ENCODE data around the gene FCER2. TPM values are rescaled to one million over a fixed set of nuclear protein-coding genes. Genes with fewer than 3 reads are reported as not detected.

Gene FCER2
- polyA plus RNA-seq, 2 donors, result 0.02 TPM; not detected in 1

DNA sequence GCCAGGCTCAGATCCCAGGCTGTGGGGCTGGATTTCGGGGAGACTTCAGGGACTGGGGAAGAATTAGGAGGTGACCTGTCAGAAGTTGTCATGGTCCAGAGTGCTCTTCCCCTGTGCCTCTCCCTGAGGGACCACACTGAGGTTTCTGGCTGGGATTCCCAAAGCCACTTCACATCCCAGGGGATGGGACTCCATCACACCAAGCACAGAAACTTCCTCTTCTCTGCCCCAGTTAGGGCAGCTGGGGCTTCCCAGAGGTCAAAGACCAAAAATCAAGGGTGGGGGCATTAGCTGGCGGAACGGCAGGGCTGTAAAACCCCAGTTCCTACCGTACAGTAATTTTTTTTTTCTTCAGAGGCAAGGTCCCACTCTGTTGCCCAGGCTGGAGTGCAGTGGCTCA lies 7.4 kb downstream of the FCER2 start:
- 34 to 61% methylated on average over 4 of the region's 4 CpGs for WGBS, 2 donors

DNA sequence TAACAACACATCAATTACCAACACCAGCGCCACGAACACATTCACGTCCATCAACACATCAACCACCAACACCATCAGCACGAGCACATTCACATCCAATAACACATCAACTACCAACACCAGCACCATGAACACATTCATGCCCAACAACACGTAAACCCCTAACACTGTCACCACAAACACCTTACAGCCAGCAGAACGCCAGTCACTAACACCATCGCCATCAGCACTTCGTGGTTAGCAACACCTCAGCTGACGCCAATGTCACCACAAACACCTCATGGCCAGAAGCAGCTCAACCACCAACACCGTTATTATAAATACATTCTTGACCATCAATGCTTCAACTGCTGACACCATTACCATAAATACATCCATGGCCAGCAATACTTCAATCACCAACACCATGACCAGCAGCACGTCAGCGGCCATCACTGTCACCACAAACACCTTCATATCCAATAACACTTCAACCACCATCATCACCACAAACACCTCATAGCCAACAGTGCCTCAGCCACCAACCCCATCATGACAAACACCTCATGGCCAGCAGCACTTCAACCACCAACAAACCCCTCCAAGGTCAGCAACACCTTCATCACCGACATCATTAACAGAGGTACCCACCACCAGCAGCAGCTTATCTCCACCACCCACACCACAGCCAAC lies 9.4 kb downstream of the FCER2 start:
- Histone ChIP-seq H3K27ac (ENCODE audit: low read depth in 2 of 2, low read length in 1 of 2) (no peak overlapping the region), H3K27me3 (ENCODE audit: control insufficient read depth in 1 of 2, insufficient read depth in 2 of 2, low read length in 2 of 2) (peaks cover 0 to 3% of the 10 kb centered on the region in 2 donors), H3K4me1 (ENCODE audit: control insufficient read depth in 2 of 2, insufficient read depth in 2 of 2, low read length in 1 of 2) (no peaks in the 10 kb centered on the region), H3K9me3 (ENCODE audit: control insufficient read depth in 2 of 2, insufficient read depth in 1 of 2, low read depth in 1 of 2, low read length in 1 of 2) (peaks cover 0 to 4% of the 10 kb centered on the region in 2 donors), H3K4me3 (ENCODE audit: low read depth in 1 of 2, low read length in 2 of 2) (no peak overlapping the region), H3K36me3 (ENCODE audit: control insufficient read depth in 2 of 2, insufficient read depth in 2 of 2, low read length in 1 of 2) (no peaks in the 10 kb centered on the region)
- WGBS, 2 donors, result 68 to 69% methylated on average over 13 of the region's 13 CpGs

More for the DNA sequence above, 7.4 kb downstream of the FCER2 start:
- Histone ChIP-seq H3K27ac (ENCODE audit: low read depth in 2 of 2, low read length in 1 of 2) (no peak overlapping the region), H3K4me3 (ENCODE audit: low read depth in 1 of 2, low read length in 2 of 2) (no peak overlapping the region), H3K36me3 (ENCODE audit: control insufficient read depth in 2 of 2, insufficient read depth in 2 of 2, low read length in 1 of 2) (no peaks in the 10 kb centered on the region), H3K4me1 (ENCODE audit: control insufficient read depth in 2 of 2, insufficient read depth in 2 of 2, low read length in 1 of 2) (no peaks in the 10 kb centered on the region), H3K9me3 (ENCODE audit: control insufficient read depth in 2 of 2, insufficient read depth in 1 of 2, low read depth in 1 of 2, low read length in 1 of 2) (peaks cover 0 to 4% of the 10 kb centered on the region in 2 donors), H3K27me3 (ENCODE audit: control insufficient read depth in 1 of 2, insufficient read depth in 2 of 2, low read length in 2 of 2) (peaks cover 0 to 3% of the 10 kb centered on the region in 2 donors)

DNA sequence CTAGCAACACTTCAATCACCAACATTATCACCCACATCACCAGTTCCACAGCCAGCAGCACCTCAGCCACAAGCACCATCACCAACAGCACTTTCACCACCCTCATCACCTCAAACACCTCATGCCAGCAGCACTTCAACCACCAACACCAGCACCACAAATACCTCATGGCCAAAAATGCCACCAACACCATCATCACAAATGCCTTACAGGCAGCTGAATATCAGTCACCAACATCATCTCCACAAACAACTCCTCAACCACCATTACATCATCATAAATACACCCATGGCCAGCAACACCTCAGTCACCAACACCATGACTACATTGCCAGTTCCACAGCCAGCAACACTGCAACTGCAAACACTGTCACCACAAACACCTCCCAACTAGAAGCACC lies 10.4 kb downstream of the FCER2 start:
- Histone ChIP-seq H3K36me3 (ENCODE audit: control insufficient read depth in 2 of 2, insufficient read depth in 2 of 2, low read length in 1 of 2) (no peaks in the 10 kb centered on the region), H3K27me3 (ENCODE audit: control insufficient read depth in 1 of 2, insufficient read depth in 2 of 2, low read length in 2 of 2) (peaks cover 0 to 3% of the 10 kb centered on the region in 2 donors), H3K4me3 (ENCODE audit: low read depth in 1 of 2, low read length in 2 of 2) (no peak overlapping the region), H3K4me1 (ENCODE audit: control insufficient read depth in 2 of 2, insufficient read depth in 2 of 2, low read length in 1 of 2) (no peaks in the 10 kb centered on the region), H3K9me3 (ENCODE audit: control insufficient read depth in 2 of 2, insufficient read depth in 1 of 2, low read depth in 1 of 2, low read length in 1 of 2) (peaks cover 0 to 4% of the 10 kb centered on the region in 2 donors), H3K27ac (ENCODE audit: low read depth in 2 of 2, low read length in 1 of 2) (no peak overlapping the region)

DNA sequence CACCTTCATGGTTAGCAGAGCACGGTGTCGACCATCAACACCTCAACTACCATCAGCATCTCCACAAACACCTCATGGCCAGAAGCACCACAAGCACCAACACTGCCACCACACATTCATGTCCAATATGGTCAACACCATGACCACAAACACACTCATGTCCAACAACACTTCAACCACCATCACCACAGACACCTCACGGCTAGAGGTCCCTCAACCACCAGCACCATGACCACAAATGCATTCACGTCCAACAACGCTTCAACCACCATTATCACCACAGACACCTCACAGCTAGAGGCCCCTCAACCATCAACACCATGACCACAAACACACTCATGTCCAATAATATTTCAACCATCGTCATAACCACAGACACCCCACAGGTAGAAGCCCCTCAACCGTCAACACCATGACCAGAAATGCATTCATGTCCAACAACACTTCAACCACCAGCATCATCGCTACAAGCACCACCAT lies 11.1 kb downstream of the FCER2 start:
- H3K4me3 ChIP-seq (ENCODE audit: low read depth in 1 of 2, low read length in 2 of 2), result no peak overlapping the region
- H3K27ac ChIP-seq (ENCODE audit: low read depth in 2 of 2, low read length in 1 of 2), result no peak overlapping the region
- H3K4me1 ChIP-seq (ENCODE audit: control insufficient read depth in 2 of 2, insufficient read depth in 2 of 2, low read length in 1 of 2), result no peaks in the 10 kb centered on the region
- H3K27me3 ChIP-seq (ENCODE audit: control insufficient read depth in 1 of 2, insufficient read depth in 2 of 2, low read length in 2 of 2), result peaks cover 0 to 3% of the 10 kb centered on the region in 2 donors
- peaks cover 0 to 4% of the 10 kb centered on the region in 2 donors for H3K9me3 ChIP-seq (ENCODE audit: control insufficient read depth in 2 of 2, insufficient read depth in 1 of 2, low read depth in 1 of 2, low read length in 1 of 2)
- WGBS, 2 donors, result 80 to 82% methylated on average over 8 of the region's 8 CpGs
- no peaks in the 10 kb centered on the region for H3K36me3 ChIP-seq (ENCODE audit: control insufficient read depth in 2 of 2, insufficient read depth in 2 of 2, low read length in 1 of 2)

DNA sequence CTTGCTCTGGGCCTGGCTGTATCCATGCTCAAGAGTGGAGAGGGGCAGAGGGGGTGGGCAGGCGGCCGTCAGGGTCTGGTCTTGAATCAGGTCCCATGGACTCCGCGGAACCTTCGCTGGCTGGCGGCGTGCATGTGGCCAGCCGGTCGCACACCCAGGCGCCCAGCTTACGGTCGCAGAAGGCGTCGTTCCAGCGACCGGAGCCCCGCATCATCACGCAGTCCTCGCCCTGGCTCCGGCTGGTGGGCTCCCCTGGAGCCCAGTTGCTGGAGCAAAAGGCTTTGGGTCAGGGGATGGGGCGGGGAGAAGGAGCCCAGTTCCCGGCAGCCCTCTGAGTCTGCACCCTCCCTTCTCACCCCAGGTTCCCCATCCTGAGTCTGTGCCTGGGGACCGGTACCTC lies 12.8 kb downstream of the FCER2 start:
- Histone ChIP-seq H3K36me3 (ENCODE audit: control insufficient read depth in 2 of 2, insufficient read depth in 2 of 2, low read length in 1 of 2) (no peaks in the 10 kb centered on the region), H3K4me3 (ENCODE audit: low read depth in 1 of 2, low read length in 2 of 2) (no peak overlapping the region), H3K9me3 (ENCODE audit: control insufficient read depth in 2 of 2, insufficient read depth in 1 of 2, low read depth in 1 of 2, low read length in 1 of 2) (peaks cover 0 to 4% of the 10 kb centered on the region in 2 donors), H3K27me3 (ENCODE audit: control insufficient read depth in 1 of 2, insufficient read depth in 2 of 2, low read length in 2 of 2) (peaks cover 0 to 3% of the 10 kb centered on the region in 2 donors), H3K27ac (ENCODE audit: low read depth in 2 of 2, low read length in 1 of 2) (no peak overlapping the region), H3K4me1 (ENCODE audit: control insufficient read depth in 2 of 2, insufficient read depth in 2 of 2, low read length in 1 of 2) (no peaks in the 10 kb centered on the region)
- WGBS, 2 donors, result 27 to 32% methylated on average over 22 to 23 of the region's 23 CpGs

DNA sequence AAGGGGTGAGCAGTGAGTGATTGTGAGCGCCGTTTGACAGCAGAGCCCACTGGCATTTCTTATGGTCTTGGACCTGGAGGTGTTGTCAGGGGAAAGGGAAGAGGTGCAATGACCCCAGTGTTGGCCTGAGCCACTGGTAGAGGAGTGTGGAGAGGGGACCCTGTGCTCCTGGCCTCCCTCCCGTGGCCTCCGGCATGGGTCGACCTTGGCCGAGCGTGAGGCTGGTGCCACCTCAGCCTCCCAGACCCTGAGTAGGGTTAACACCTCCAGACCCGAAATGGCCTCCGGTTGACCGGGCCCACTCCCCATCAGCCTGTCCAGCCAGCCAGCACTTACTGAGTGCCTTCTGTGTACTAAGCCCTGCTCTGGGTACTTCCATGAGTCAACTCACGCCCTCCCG lies 14.8 kb downstream of the FCER2 start:
- peaks cover 0 to 3% of the 10 kb centered on the region in 2 donors for H3K27me3 ChIP-seq (ENCODE audit: control insufficient read depth in 1 of 2, insufficient read depth in 2 of 2, low read length in 2 of 2)
- peaks cover 0 to 4% of the 10 kb centered on the region in 2 donors for H3K9me3 ChIP-seq (ENCODE audit: control insufficient read depth in 2 of 2, insufficient read depth in 1 of 2, low read depth in 1 of 2, low read length in 1 of 2)
- no peak overlapping the region for H3K4me3 ChIP-seq (ENCODE audit: low read depth in 1 of 2, low read length in 2 of 2)
- H3K36me3 ChIP-seq (ENCODE audit: control insufficient read depth in 2 of 2, insufficient read depth in 2 of 2, low read length in 1 of 2), result peaks cover 0 to 9% of the 10 kb centered on the region in 2 donors
- WGBS, 2 donors, result 80 to 86% methylated on average over 12 of the region's 12 CpGs
- no peak overlapping the region for H3K27ac ChIP-seq (ENCODE audit: low read depth in 2 of 2, low read length in 1 of 2)
- peaks cover 0 to 4% of the 10 kb centered on the region in 2 donors for H3K4me1 ChIP-seq (ENCODE audit: control insufficient read depth in 2 of 2, insufficient read depth in 2 of 2, low read length in 1 of 2)

DNA sequence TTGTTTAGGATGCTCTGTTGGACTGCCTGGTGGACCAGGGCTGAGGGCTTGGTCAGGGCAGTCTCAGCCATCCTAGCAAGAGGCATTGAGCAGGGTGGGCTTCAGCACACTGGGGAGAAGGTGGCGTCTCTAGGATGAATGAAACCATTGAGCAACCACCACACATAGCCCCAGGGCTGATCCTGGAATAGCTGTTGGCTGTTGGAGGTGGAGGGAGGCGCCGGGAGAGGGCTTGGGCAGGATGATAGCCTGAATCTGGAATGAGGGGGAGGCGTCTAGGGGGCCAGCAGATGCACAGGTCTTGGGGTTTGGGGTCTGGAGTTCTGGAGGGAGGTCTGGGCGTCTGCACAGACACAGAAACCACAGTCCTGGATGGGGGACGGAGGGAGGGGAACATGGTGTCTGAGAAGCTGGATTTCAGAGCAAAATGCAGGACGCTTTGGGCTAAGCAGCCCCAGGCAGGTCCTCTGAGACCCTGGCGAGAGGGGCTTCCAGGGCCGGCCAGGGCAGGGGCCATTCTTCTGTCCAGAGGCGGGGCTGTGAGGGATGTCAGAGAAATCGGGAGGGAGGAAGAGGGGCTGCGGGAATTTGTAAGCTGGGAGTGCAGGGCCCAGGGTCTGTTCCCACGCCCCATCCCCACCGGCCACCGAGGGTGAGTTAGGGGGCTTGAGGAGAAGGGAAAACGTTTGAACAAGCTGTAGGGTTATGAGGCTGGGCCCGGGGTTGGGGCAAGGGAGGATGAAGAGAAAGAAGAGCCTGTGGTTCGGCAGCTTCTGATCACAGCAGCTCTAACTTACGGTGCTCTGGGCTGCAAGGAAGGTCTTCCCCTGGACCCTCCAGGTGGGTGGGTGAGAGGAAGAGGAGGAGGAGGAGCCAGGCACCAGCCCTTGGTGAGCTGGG lies 16.1 kb downstream of the FCER2 start:
- peaks cover 0 to 2% of the 10 kb centered on the region in 2 donors for H3K9me3 ChIP-seq (ENCODE audit: control insufficient read depth in 2 of 2, insufficient read depth in 1 of 2, low read depth in 1 of 2, low read length in 1 of 2)
- 43% methylated on average over 19 of the region's 19 CpGs for WGBS, 2 donors

DNA sequence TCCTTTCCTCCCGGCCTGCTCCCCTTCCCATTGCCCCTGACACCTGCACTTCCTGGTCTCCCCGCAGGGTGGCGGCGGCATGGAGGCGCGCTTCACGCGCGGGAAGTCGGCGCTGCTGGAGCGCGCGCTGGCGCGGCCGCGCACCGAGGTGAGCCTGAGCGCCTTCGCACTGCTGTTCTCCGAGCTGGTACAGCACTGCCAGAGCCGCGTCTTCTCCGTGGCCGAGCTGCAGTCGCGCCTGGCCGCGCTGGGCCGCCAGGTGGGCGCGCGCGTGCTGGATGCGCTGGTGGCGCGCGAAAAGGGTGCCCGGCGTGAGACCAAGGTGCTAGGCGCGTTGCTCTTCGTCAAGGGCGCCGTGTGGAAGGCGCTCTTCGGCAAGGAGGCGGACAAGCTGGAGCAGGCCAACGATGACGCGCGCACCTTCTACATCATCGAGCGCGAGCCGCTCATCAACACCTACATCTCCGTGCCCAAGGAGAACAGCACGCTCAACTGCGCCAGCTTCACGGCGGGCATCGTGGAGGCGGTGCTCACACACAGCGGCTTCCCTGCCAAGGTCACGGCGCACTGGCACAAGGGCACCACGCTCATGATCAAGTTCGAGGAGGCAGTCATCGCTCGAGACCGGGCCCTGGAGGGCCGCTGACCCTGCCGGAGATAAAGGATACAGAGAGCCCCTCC lies 19.6 kb downstream of the FCER2 start:
- Histone ChIP-seq H3K27me3 (ENCODE audit: control insufficient read depth in 1 of 2, insufficient read depth in 2 of 2, low read length in 2 of 2) (no peaks in the 10 kb centered on the region), H3K36me3 (ENCODE audit: control insufficient read depth in 2 of 2, insufficient read depth in 2 of 2, low read length in 1 of 2) (peaks cover 0 to 10% of the 10 kb centered on the region in 2 donors), H3K4me3 (ENCODE audit: low read depth in 1 of 2, low read length in 2 of 2) (peak overlapping the region in 1 of 2 donors; percentile 95), H3K4me1 (ENCODE audit: control insufficient read depth in 2 of 2, insufficient read depth in 2 of 2, low read length in 1 of 2) (peaks cover 0 to 21% of the 10 kb centered on the region in 2 donors), H3K27ac (ENCODE audit: low read depth in 2 of 2, low read length in 1 of 2) (no peak overlapping the region), H3K9me3 (ENCODE audit: control insufficient read depth in 2 of 2, insufficient read depth in 1 of 2, low read depth in 1 of 2, low read length in 1 of 2) (no peaks in the 10 kb centered on the region)
- WGBS, 2 donors, result 83 to 84% methylated on average over 74 of the region's 74 CpGs

More for the DNA sequence above, 16.1 kb downstream of the FCER2 start:
- Histone ChIP-seq H3K36me3 (ENCODE audit: control insufficient read depth in 2 of 2, insufficient read depth in 2 of 2, low read length in 1 of 2) (peaks cover 0 to 10% of the 10 kb centered on the region in 2 donors), H3K27ac (ENCODE audit: low read depth in 2 of 2, low read length in 1 of 2) (no peak overlapping the region), H3K4me1 (ENCODE audit: control insufficient read depth in 2 of 2, insufficient read depth in 2 of 2, low read length in 1 of 2) (peaks cover 0 to 12% of the 10 kb centered on the region in 2 donors), H3K27me3 (ENCODE audit: control insufficient read depth in 1 of 2, insufficient read depth in 2 of 2, low read length in 2 of 2) (no peaks in the 10 kb centered on the region), H3K4me3 (ENCODE audit: low read depth in 1 of 2, low read length in 2 of 2) (no peak overlapping the region)
